Progenitor cell of endocrine pancreas (in vitro differentiated cells): ENCODE data around the gene PDCD4. TPM values are rescaled to one million over a fixed set of nuclear protein-coding genes. Genes with fewer than 3 reads are reported as not detected.

Experiments used
- DNase-seq: peaks from one replicate; pipeline ENCODE4 v3.0.0; 2021; ENCODE audit warnings: low spot score; ENCODE audit not compliant: unreplicated experiment
- H3K27ac Mint-ChIP-seq: 2 replicates; pipeline ENCODE4 v1.8.0; 2021; ENCODE audit warnings: mild to moderate bottlenecking, moderate library complexity, mixed read lengths
- H3K27me3 Mint-ChIP-seq: 2 replicates; pipeline ENCODE4 v1.8.0; 2021; ENCODE audit warnings: mixed read lengths
- H3K36me3 Mint-ChIP-seq: 2 replicates; pipeline ENCODE4 v1.8.0; 2022; ENCODE audit warnings: mixed read lengths; ENCODE audit not compliant: insufficient read depth
- H3K4me1 Mint-ChIP-seq: 2 replicates; pipeline ENCODE4 v1.8.0; 2021; ENCODE audit warnings: low read depth, mixed read lengths
- H3K4me3 Mint-ChIP-seq: 2 replicates; pipeline ENCODE4 v1.8.0; 2021; ENCODE audit warnings: low read depth, mild to moderate bottlenecking, moderate library complexity, mixed read lengths
- H3K9me3 Mint-ChIP-seq: 2 replicates; pipeline ENCODE4 v1.8.0; 2021; ENCODE audit warnings: low read depth, mixed read lengths
- CTCF ChIP-seq: fragments of 200-600 bp; sonication (generic); IDR thresholded peaks from one replicate; pipeline ENCODE4 v1.5.0; 2021; ENCODE audit warnings: antibody characterized with exemption, mild to moderate bottlenecking; ENCODE audit not compliant: unreplicated experiment
- total RNA-seq: library from RNA; stranded (reverse); gene quantifications from 2 replicates; pipeline ENCODE4 v1.2.1, GENCODE V29; 2021

The PDCD4 gene
- total RNA-seq, 1 donor from 2014 or later, result 172 TPM

DNA sequence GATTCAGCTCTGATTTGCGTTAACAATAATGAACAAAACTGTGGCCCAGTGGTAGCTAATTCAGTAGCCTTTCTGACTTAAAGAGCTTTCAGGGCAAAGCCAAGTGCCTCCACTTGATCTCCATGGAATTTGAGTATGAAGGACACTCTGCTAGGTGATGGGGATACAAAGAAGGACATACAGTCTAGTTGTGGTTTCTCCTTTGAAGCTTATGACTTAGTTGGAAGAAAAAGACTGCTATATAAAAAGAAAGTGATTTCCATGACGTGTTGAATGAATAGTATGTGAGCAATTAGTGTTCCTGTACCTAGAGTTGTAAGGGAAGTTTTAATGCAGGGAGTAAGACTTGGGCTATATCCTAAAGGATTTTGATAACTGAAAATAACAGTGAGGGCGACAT lies 8.3 kb downstream of the PDCD4 start:
- no peaks in the 10 kb centered on the region for H3K9me3 Mint-ChIP-seq

DNA sequence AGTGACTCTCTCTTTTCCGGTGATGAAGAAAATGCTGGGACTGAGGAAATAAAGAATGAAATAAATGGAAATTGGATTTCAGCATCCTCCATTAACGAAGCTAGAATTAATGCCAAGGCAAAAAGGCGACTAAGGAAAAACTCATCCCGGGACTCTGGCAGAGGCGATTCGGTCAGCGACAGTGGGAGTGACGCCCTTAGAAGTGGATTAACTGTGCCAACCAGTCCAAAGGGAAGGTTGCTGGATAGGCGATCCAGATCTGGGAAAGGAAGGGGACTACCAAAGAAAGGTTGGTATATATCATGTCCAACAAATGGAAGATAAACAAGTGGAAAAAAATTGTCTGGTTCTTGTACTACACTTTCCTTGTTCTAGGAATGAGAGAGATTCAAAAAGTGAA lies 9.5 kb downstream of the PDCD4 start:
- no peak for TF ChIP-seq CTCF

More for the DNA sequence above, 8.3 kb downstream of the PDCD4 start:
- peaks cover 1% of the 10 kb centered on the region for H3K4me1 Mint-ChIP-seq
- DNase-seq, result no peak
- peaks cover 17% of the 10 kb centered on the region for H3K36me3 Mint-ChIP-seq
- H3K27me3 Mint-ChIP-seq, result no peaks in the 10 kb centered on the region
- no peak overlapping the region for H3K27ac Mint-ChIP-seq
- no peak for TF ChIP-seq CTCF
- H3K4me3 Mint-ChIP-seq, result no peak overlapping the region

GRCh38 chr10:110881905-110882304 lies 10.2 kb downstream of the PDCD4 start:
- Mint-ChIP-seq H3K36me3 (peaks cover 20% of the 10 kb centered on the region), H3K9me3 (no peaks in the 10 kb centered on the region), H3K27ac (no peak overlapping the region), H3K27me3 (no peaks in the 10 kb centered on the region), H3K4me1 (peaks cover 1% of the 10 kb centered on the region), H3K4me3 (no peak overlapping the region)
- TF ChIP-seq CTCF, result no peak
- DNase-seq, result no peak

More for the DNA sequence above, 9.5 kb downstream of the PDCD4 start:
- Mint-ChIP-seq H3K4me3 (no peak overlapping the region), H3K4me1 (peaks cover 1% of the 10 kb centered on the region), H3K27ac (peak overlapping the region; percentile 43), H3K27me3 (no peaks in the 10 kb centered on the region), H3K36me3 (peaks cover 20% of the 10 kb centered on the region), H3K9me3 (no peaks in the 10 kb centered on the region)
- no peak for DNase-seq

- H3K27ac Mint-ChIP-seq, result no peak overlapping the region
- TF ChIP-seq CTCF, result no peak
Measured at GRCh38 chr10:110883924-110884323, 12.2 kb downstream of the PDCD4 start.

DNA sequence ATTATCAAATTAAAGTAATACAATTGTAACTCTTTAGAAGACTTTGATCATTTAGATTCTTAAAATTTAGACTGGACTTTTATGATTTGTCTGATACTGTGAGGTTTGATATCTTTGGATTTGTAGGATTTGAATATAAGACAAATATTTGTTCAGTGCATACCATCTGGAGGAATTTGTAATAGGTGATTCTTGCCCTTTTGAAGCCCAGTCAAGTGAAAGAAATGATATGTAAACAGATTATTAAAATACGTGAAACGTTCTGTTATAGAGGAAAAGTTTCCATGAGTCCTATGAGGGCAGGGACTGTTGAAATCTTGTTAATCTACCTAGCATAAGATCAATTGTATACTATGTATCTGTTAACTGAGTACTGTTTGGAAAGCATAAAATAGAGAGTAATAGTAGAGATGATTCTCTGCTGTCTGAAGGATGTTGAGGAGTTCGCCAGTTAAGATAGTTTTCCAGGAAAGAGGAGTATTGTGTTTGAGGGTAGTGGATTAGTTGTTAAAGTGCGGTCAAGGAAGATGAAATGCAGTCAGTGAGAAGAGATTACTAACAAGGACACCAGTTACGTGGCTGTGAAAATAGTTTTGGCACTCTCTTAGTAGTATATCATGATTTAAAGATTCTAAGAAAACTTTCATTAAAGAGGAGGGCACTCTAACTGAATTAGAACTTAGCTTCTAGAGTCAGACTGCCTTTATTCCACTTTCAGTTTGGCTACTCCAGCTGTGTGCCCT lies 14.4 kb downstream of the PDCD4 start:
- no peak for TF ChIP-seq CTCF

More at GRCh38 chr10:110883924-110884323, 12.2 kb downstream of the PDCD4 start:
- Mint-ChIP-seq H3K4me1 (no peaks in the 10 kb centered on the region), H3K27me3 (no peaks in the 10 kb centered on the region), H3K9me3 (no peaks in the 10 kb centered on the region), H3K4me3 (no peak overlapping the region), H3K36me3 (peaks cover 20% of the 10 kb centered on the region)
- no peak for DNase-seq

More for the DNA sequence above, 14.4 kb downstream of the PDCD4 start:
- no peaks in the 10 kb centered on the region for H3K27me3 Mint-ChIP-seq
- DNase-seq, result no peak
- H3K4me1 Mint-ChIP-seq, result no peaks in the 10 kb centered on the region
- H3K4me3 Mint-ChIP-seq, result no peak overlapping the region
- H3K27ac Mint-ChIP-seq, result peak overlapping the region; percentile 20
- peaks cover 27% of the 10 kb centered on the region for H3K36me3 Mint-ChIP-seq
- H3K9me3 Mint-ChIP-seq, result no peaks in the 10 kb centered on the region
